ENCODE results near the gene RPL35A. TPM values are rescaled to one million over a fixed set of nuclear protein-coding genes. Genes with fewer than 3 reads are reported as not detected.
A peak's percentile ranks its signal among the peaks of the same experiment; 100 is the strongest.

The RPL35A gene
- total and polyA plus RNA-seq, 9 of the 15 experiments (the other 6 are each of a cell fraction or from before 2014, with no cell fraction given) = 1,475 to 2,942 (median 2,367) TPM

DNA sequence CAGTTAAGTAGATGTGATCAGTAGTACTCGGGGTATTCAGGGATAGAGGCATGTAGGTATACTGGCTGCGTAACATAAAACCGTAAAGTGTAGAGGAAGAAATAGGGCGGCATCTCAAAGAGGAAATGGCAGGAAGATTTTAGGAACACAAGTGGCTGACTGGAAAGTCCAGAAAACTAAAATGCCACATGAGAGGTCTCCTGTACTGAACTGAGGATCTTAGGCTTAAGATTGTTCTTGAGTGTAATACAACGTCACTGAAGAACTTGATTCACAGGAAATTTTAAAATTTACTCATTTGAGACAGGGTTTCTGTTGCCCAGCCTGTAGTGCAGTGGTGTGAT lies 7.8 kb downstream of the RPL35A start (continued):
- TF ChIP-seq, protein P1, sequence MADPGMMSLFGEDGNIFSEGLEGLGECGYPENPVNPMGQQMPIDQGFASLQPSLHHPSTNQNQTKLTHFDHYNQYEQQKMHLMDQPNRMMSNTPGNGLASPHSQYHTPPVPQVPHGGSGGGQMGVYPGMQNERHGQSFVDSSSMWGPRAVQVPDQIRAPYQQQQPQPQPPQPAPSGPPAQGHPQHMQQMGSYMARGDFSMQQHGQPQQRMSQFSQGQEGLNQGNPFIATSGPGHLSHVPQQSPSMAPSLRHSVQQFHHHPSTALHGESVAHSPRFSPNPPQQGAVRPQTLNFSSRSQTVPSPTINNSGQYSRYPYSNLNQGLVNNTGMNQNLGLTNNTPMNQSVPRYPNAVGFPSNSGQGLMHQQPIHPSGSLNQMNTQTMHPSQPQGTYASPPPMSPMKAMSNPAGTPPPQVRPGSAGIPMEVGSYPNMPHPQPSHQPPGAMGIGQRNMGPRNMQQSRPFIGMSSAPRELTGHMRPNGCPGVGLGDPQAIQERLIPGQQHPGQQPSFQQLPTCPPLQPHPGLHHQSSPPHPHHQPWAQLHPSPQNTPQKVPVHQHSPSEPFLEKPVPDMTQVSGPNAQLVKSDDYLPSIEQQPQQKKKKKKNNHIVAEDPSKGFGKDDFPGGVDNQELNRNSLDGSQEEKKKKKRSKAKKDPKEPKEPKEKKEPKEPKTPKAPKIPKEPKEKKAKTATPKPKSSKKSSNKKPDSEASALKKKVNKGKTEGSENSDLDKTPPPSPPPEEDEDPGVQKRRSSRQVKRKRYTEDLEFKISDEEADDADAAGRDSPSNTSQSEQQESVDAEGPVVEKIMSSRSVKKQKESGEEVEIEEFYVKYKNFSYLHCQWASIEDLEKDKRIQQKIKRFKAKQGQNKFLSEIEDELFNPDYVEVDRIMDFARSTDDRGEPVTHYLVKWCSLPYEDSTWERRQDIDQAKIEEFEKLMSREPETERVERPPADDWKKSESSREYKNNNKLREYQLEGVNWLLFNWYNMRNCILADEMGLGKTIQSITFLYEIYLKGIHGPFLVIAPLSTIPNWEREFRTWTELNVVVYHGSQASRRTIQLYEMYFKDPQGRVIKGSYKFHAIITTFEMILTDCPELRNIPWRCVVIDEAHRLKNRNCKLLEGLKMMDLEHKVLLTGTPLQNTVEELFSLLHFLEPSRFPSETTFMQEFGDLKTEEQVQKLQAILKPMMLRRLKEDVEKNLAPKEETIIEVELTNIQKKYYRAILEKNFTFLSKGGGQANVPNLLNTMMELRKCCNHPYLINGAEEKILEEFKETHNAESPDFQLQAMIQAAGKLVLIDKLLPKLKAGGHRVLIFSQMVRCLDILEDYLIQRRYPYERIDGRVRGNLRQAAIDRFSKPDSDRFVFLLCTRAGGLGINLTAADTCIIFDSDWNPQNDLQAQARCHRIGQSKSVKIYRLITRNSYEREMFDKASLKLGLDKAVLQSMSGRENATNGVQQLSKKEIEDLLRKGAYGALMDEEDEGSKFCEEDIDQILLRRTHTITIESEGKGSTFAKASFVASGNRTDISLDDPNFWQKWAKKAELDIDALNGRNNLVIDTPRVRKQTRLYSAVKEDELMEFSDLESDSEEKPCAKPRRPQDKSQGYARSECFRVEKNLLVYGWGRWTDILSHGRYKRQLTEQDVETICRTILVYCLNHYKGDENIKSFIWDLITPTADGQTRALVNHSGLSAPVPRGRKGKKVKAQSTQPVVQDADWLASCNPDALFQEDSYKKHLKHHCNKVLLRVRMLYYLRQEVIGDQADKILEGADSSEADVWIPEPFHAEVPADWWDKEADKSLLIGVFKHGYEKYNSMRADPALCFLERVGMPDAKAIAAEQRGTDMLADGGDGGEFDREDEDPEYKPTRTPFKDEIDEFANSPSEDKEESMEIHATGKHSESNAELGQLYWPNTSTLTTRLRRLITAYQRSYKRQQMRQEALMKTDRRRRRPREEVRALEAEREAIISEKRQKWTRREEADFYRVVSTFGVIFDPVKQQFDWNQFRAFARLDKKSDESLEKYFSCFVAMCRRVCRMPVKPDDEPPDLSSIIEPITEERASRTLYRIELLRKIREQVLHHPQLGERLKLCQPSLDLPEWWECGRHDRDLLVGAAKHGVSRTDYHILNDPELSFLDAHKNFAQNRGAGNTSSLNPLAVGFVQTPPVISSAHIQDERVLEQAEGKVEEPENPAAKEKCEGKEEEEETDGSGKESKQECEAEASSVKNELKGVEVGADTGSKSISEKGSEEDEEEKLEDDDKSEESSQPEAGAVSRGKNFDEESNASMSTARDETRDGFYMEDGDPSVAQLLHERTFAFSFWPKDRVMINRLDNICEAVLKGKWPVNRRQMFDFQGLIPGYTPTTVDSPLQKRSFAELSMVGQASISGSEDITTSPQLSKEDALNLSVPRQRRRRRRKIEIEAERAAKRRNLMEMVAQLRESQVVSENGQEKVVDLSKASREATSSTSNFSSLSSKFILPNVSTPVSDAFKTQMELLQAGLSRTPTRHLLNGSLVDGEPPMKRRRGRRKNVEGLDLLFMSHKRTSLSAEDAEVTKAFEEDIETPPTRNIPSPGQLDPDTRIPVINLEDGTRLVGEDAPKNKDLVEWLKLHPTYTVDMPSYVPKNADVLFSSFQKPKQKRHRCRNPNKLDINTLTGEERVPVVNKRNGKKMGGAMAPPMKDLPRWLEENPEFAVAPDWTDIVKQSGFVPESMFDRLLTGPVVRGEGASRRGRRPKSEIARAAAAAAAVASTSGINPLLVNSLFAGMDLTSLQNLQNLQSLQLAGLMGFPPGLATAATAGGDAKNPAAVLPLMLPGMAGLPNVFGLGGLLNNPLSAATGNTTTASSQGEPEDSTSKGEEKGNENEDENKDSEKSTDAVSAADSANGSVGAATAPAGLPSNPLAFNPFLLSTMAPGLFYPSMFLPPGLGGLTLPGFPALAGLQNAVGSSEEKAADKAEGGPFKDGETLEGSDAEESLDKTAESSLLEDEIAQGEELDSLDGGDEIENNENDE (IDR thresholded peaks at IDR 0.05; ENCODE audit: low read depth, low read length) = no peak
- TF ChIP-seq PHF8 (IDR thresholded peaks at IDR 0.05; ENCODE audit: borderline replicate concordance, low read length) (no peak), GATAD2B (IDR thresholded peaks at IDR 0.05; ENCODE audit: borderline replicate concordance) (no peak), TBP (optimal IDR thresholded peaks at IDR 0.05; ENCODE audit: low read depth, low read length) (no peak), HEY1 (CRISPR knock-in tag; IDR thresholded peaks at IDR 0.05; ENCODE audit: borderline replicate concordance) (0 out of 2 replicates have a peak, but pooled peaks have one; percentile 39), XRCC5 (IDR thresholded peaks at IDR 0.05; ENCODE audit: low read depth, low read length) (no peak)
- TF ChIP-seq, protein P2, sequence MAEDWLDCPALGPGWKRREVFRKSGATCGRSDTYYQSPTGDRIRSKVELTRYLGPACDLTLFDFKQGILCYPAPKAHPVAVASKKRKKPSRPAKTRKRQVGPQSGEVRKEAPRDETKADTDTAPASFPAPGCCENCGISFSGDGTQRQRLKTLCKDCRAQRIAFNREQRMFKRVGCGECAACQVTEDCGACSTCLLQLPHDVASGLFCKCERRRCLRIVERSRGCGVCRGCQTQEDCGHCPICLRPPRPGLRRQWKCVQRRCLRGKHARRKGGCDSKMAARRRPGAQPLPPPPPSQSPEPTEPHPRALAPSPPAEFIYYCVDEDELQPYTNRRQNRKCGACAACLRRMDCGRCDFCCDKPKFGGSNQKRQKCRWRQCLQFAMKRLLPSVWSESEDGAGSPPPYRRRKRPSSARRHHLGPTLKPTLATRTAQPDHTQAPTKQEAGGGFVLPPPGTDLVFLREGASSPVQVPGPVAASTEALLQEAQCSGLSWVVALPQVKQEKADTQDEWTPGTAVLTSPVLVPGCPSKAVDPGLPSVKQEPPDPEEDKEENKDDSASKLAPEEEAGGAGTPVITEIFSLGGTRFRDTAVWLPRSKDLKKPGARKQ (CRISPR knock-in tag; IDR thresholded peaks at IDR 0.05) = no peak
- TF ChIP-seq, protein P3, sequence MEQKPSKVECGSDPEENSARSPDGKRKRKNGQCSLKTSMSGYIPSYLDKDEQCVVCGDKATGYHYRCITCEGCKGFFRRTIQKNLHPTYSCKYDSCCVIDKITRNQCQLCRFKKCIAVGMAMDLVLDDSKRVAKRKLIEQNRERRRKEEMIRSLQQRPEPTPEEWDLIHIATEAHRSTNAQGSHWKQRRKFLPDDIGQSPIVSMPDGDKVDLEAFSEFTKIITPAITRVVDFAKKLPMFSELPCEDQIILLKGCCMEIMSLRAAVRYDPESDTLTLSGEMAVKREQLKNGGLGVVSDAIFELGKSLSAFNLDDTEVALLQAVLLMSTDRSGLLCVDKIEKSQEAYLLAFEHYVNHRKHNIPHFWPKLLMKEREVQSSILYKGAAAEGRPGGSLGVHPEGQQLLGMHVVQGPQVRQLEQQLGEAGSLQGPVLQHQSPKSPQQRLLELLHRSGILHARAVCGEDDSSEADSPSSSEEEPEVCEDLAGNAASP (IDR thresholded peaks at IDR 0.05) = no peak
- TF ChIP-seq, protein P4, sequence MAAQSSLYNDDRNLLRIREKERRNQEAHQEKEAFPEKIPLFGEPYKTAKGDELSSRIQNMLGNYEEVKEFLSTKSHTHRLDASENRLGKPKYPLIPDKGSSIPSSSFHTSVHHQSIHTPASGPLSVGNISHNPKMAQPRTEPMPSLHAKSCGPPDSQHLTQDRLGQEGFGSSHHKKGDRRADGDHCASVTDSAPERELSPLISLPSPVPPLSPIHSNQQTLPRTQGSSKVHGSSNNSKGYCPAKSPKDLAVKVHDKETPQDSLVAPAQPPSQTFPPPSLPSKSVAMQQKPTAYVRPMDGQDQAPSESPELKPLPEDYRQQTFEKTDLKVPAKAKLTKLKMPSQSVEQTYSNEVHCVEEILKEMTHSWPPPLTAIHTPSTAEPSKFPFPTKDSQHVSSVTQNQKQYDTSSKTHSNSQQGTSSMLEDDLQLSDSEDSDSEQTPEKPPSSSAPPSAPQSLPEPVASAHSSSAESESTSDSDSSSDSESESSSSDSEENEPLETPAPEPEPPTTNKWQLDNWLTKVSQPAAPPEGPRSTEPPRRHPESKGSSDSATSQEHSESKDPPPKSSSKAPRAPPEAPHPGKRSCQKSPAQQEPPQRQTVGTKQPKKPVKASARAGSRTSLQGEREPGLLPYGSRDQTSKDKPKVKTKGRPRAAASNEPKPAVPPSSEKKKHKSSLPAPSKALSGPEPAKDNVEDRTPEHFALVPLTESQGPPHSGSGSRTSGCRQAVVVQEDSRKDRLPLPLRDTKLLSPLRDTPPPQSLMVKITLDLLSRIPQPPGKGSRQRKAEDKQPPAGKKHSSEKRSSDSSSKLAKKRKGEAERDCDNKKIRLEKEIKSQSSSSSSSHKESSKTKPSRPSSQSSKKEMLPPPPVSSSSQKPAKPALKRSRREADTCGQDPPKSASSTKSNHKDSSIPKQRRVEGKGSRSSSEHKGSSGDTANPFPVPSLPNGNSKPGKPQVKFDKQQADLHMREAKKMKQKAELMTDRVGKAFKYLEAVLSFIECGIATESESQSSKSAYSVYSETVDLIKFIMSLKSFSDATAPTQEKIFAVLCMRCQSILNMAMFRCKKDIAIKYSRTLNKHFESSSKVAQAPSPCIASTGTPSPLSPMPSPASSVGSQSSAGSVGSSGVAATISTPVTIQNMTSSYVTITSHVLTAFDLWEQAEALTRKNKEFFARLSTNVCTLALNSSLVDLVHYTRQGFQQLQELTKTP (IDR thresholded peaks at IDR 0.05; ENCODE audit: low read depth in 1 of 2, partially characterized antibody in 2 of 2) = peak in 1 of 2 experiments; percentile 15

Measured in K562 (cell line).